HepG2 (cell line): Measurements from ENCODE around the gene TNFAIP6. TPM values are rescaled to one million over a fixed set of nuclear protein-coding genes. Genes with fewer than 3 reads are reported as not detected.

ENCODE experiments used
- AHDC1 ChIP-seq: sonication (generic); formaldehyde crosslinking; IDR thresholded peaks from 2 replicates; pipeline ENCODE4 v1.5.1; 2020; ENCODE audit warnings: mild to moderate bottlenecking, missing genetic modification reagents, borderline replicate concordance
- ATAD3A ChIP-seq: sonication (generic); formaldehyde crosslinking; IDR thresholded peaks from 2 replicates; pipeline ENCODE4 v1.4.0; 2020; ENCODE audit warnings: missing genetic modification reagents
- DNMT3B ChIP-seq: conservative IDR thresholded peaks from 2 replicates; pipeline ENCODE4 v1.6.1; 2016; ENCODE audit warnings: missing biosample characterization, control low read depth
- HMGA1 ChIP-seq: sonication (generic); formaldehyde crosslinking; conservative IDR thresholded peaks from 2 replicates; pipeline ENCODE4 v1.4.0; 2020; ENCODE audit warnings: missing genetic modification reagents
- MAF1 ChIP-seq: sonication (generic); formaldehyde crosslinking; IDR thresholded peaks from 2 replicates; pipeline ENCODE4 v1.5.0; 2020; ENCODE audit warnings: missing genetic modification reagents, borderline replicate concordance
- MYPOP ChIP-seq: sonication (generic); formaldehyde crosslinking; IDR thresholded peaks from 2 replicates; pipeline ENCODE4 v1.8.1; 2023; ENCODE audit warnings: mild to moderate bottlenecking, moderate library complexity, missing genetic modification reagents
- ZNF224 ChIP-seq: sonication (generic); formaldehyde crosslinking; IDR thresholded peaks from 2 replicates; pipeline ENCODE4 v1.5.0; 2020; ENCODE audit warnings: mild to moderate bottlenecking, missing genetic modification reagents
- ZNF33A ChIP-seq: sonication (generic); formaldehyde crosslinking; IDR thresholded peaks from 2 replicates; pipeline ENCODE4 v1.5.1; 2020; ENCODE audit warnings: missing genetic modification reagents, mild to moderate bottlenecking, moderate library complexity, borderline replicate concordance
- ZNF547 ChIP-seq: sonication (generic); formaldehyde crosslinking; IDR thresholded peaks from 2 replicates; pipeline ENCODE4 v1.5.1; 2020; ENCODE audit warnings: mild to moderate bottlenecking, missing genetic modification reagents
- ZNF619 ChIP-seq: sonication (generic); formaldehyde crosslinking; IDR thresholded peaks from 2 replicates; pipeline ENCODE4 v1.4.0; 2020; ENCODE audit warnings: mild to moderate bottlenecking, missing genetic modification reagents
- ZNF646 ChIP-seq: sonication (generic); formaldehyde crosslinking; IDR thresholded peaks from 2 replicates; pipeline ENCODE4 v1.9.0; 2021; ENCODE audit warnings: mild to moderate bottlenecking, missing genetic modification reagents
- polyA plus RNA-seq, 8 experiments: library from polyadenylated mRNA; depleted of rRNA in 3 of 8; stranded (reverse) in 7 of 8; unstranded in 1 of 8; fragments of >200 nt; fragmentation: Illumina TruSeq in 4 of 8; extraction: Trizol in 4 of 8; gene quantifications; 2 replicates each; pipeline versions ENCODE4 v1.2.1 to v1.2.3, GENCODE V29; 2011 to 2016; ENCODE audit warnings: low read depth in 4 of 8, missing spikeins in 1 of 8, mixed read lengths in 1 of 8; ENCODE audit not compliant: insufficient read depth in 1 of 8
- total RNA-seq, 5 experiments: library from RNA; depleted of rRNA; stranded (reverse); fragments of >200 nt; fragmentation: Illumina TruSeq; extraction: Trizol; gene quantifications; 2 replicates each; pipeline ENCODE4 v1.2.3, GENCODE V29; 2016; ENCODE audit warnings: low read depth in 1 of 5
- TF ChIP-seq, protein P1 (sequence below): sonication (generic); formaldehyde crosslinking; conservative IDR thresholded peaks from 2 replicates; pipeline ENCODE4 v1.4.0; 2020; ENCODE audit warnings: missing genetic modification reagents

The TNFAIP6 gene
- total and polyA plus RNA-seq, 2 of the 13 experiments (the other 11 are each of a cell fraction or from before 2014, with no cell fraction given): not detected

DNA sequence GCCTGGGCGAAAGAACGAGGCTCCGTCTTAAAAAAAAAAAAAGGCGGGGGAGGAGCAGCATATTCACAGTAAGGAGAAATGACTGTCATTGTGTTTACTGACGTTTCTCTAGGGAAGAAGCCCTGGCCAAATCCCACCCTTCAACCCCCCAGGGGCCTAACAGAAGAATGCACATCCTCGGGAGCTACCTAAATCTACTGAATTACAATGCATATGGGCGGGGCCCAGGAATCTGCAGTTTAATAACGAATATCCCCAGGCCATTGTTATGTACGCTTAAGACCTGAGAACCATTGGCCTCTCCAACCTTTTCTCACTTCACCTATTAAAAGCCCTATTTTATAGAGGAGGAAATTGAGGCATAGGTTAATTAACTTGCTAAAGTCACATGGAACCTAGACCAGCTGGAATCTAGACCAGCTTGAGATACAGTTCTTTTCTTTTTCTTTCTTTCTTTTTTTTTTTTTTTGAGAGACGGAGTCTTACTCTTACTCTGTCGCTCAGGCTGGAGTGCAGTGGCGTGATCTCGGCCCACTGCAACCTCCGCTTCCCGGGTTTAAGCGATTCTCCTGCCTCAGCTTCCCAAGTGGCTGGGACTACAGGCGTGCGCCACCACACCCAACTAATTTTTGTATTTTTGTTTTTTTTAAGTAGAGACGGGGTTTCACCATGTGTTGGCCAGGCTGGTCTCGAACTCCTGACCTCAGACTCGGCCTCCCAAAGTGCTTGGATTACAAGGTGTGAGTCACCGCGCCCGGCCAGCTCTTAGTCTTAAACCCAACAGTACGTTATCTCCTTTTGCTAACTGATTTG lies 51.6 kb downstream of the TNFAIP6 start (continued):
- TF ChIP-seq AHDC1 (CRISPR knock-in tag) (no peak), ZNF33A (CRISPR knock-in tag) (no peak), DNMT3B (CRISPR knock-in tag) (no peak), ZNF224 (0 out of 2 replicates have a peak, but pooled peaks have one; percentile 13), HMGA1 (CRISPR knock-in tag) (no peak), ZNF646 (CRISPR knock-in tag) (no peak), ZNF619 (CRISPR knock-in tag) (peak; percentile 48; the same call in 1 of the 2 replicates), MAF1 (no peak), ATAD3A (CRISPR knock-in tag) (no peak), ZNF547 (CRISPR knock-in tag) (no peak), MYPOP (0 out of 2 replicates have a peak, but pooled peaks have one; percentile 3)
- TF ChIP-seq, protein P1, sequence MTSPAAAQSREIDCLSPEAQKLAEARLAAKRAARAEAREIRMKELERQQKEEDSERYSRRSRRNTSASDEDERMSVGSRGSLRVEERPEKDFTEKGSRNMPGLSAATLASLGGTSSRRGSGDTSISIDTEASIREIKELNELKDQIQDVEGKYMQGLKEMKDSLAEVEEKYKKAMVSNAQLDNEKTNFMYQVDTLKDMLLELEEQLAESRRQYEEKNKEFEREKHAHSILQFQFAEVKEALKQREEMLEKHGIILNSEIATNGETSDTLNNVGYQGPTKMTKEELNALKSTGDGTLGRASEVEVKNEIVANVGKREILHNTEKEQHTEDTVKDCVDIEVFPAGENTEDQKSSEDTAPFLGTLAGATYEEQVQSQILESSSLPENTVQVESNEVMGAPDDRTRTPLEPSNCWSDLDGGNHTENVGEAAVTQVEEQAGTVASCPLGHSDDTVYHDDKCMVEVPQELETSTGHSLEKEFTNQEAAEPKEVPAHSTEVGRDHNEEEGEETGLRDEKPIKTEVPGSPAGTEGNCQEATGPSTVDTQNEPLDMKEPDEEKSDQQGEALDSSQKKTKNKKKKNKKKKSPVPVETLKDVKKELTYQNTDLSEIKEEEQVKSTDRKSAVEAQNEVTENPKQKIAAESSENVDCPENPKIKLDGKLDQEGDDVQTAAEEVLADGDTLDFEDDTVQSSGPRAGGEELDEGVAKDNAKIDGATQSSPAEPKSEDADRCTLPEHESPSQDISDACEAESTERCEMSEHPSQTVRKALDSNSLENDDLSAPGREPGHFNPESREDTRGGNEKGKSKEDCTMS (CRISPR knock-in tag): no peak
- TF ChIP-seq, all 625 proteins: peak for 5
